GM19239 (cell line): ENCODE data around the gene CDCA4.

ENCODE experiments used
- DNase-seq: peaks from one replicate; pipeline ENCODE4 v3.0.0; 2011; ENCODE audit warnings: low spot score; ENCODE audit not compliant: insufficient read length
- FAIRE-seq: peaks from 2 replicates; lab custom pipeline; 2011; peaks lifted over from hg19 to GRCh38; lab: Jason Lieb, UNC

The CDCA4 gene

GRCh38 chr14:104968153-104968527, 52.7 kb downstream of the CDCA4 start:
- no peak for FAIRE-seq
- no peak for DNase-seq

GRCh38 chr14:104967386-104968152, 53.3 kb downstream of the CDCA4 start:
- FAIRE-seq (no peak), DNase-seq (no peak)

DNA sequence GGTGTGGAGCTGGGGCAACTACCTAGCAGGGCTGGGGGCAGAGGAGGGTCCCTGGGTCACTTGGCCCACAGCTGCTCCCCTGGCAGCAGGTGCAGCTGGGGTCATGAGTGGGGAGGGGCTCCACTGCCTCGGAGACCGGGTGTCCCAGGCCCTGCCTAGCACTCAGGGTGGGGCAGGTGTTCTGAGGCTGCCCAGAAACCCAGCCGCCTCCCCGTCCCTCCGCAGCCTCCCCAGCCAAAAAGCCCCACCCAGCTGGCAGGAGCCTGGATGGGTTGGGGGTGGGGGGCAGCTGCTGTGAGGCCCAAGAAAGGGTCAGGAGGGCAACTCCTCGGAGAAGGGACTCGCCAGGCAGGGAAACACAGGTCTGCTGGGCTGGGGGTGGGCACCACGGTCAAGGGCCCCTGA, 53.9 kb downstream of the CDCA4 start:
- DNase-seq (no peak), FAIRE-seq (no peak)

GRCh38 chr14:104966261-104966865, 54.5 kb downstream of the CDCA4 start:
- FAIRE-seq = no peak
- DNase-seq = no peak

DNA sequence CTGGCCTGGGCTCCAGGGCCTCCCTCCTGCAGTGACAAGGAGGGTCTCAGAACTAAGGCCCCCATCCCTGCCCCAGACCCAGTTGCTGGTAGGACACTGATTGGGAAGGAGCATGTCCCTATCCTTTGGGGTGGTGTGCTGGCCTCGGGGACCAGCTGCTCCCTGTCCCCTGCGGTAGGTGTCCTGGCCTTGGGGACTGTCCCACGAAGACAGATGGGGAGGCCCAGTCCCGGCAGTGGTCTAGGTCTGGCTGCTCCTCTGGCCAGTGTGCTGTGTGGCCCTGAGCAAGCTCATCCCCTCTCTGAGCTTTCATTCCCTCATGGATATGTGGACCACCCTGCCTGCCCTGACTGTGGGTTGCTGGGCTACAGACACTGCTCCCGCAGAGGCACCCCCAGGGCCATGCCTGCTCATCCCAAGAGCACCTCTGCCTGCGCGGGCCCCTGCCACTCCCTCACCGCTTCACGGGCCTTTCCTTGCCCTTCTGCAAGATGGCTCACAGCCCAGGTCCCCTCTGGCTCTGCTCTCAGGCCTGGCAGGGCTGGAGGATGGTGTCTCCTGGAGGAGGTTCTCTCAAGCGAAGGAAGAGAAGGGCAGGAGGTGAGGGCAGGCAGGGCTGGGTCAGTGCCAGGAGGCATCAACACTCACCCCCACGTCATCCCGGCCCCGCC, 55.2 kb downstream of the CDCA4 start:
- FAIRE-seq = no peak

DNA sequence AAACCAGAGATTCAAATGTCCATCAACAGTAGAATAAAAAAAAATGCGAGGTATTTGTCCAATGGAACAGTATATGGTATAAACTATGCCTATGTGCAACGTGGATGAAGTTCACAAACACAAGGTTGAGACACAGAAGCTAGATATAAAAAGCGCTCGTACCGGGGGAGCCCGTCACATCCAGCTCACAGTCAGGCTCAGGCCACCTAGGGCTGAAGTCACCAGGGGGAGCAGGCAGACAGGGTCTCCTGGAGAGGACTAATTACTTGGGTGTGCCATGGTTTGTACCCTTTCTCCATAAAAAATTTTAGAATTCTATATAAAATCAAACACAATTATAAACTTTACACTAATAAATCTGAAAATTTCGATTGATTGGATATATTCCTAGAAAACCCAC, 56.3 kb downstream of the CDCA4 start:
- DNase-seq (no peak), FAIRE-seq (no peak)

More for the DNA sequence above, 55.2 kb downstream of the CDCA4 start:
- DNase-seq = no peak
